Measurements from ENCODE around the gene PSMD13.

PSMD13 gene

GRCh38 chr11:279040-279965 is 42.5 kb downstream of the PSMD13 start:
- DNase-seq = no peak

GRCh38 chr11:279966-280705 is 43.4 kb downstream of the PSMD13 start:
- DNase-seq = peak in 1 of 2 experiments; percentile 42

GRCh38 chr11:280706-281485 is 44.1 kb downstream of the PSMD13 start:
- no peak for DNase-seq

- no peak for DNase-seq
Measured at GRCh38 chr11:281486-282161, 44.8 kb downstream of the PSMD13 start.

GRCh38 chr11:282171-282570 is 45.4 kb downstream of the PSMD13 start:
- no peak for DNase-seq

- DNase-seq = no peak
Measured at GRCh38 chr11:282630-283360, 46.0 kb downstream of the PSMD13 start.

- DNase-seq = no peak
Measured at GRCh38 chr11:283405-284104, 46.8 kb downstream of the PSMD13 start.

GRCh38 chr11:284105-285020 is 47.6 kb downstream of the PSMD13 start:
- no peak for DNase-seq

GRCh38 chr11:285021-285893 is 48.5 kb downstream of the PSMD13 start:
- DNase-seq = no peak

GRCh38 chr11:285894-286220 is 49.1 kb downstream of the PSMD13 start:
- no peak for DNase-seq

- peak; percentile 65 to 77 for DNase-seq
Measured at GRCh38 chr11:286977-287820, 50.4 kb downstream of the PSMD13 start.

GRCh38 chr11:287821-288477 is 51.2 kb downstream of the PSMD13 start:
- DNase-seq = peak; percentile 67 to 73

GRCh38 chr11:288478-289397 is 52.0 kb downstream of the PSMD13 start, which contains the start of gene PGGHG:
TSS of gene PGGHG (plus strand) at chr11:289126. CDS start at chr11:289817, 691 bp downstream.
- peak; percentile 39 for DNase-seq

- DNase-seq = peak; percentile 36 to 40
Measured at GRCh38 chr11:289398-289711, 52.6 kb downstream of the PSMD13 start.

- DNase-seq = no peak
Measured at GRCh38 chr11:289712-290620, 53.2 kb downstream of the PSMD13 start.

All from activated CD4-positive, alpha-beta T cell treated with anti-CD3 and anti-CD28 coated beads, Interleukin-2, amount 50 U/mL, for 4 hours (primary cell).